ENCODE data around the gene ERBIN.
"Not testable (repeated sequence)": the region's sequence is repeated elsewhere in the genome, so short reads cannot be mapped to it uniquely, and the experiment has no call there.

ERBIN gene

GRCh38 chr5:65926276-65926783 lies at the start of gene ERBIN:
Gene ERBIN (plus strand): TSS chr5:65926575. CDS start chr5:65992719, 66,144 bp downstream.
- DNase-seq, result peak; percentile 75

- no peak for DNase-seq
These were observed 49.4 kb upstream of the ERBIN start for GRCh38 chr5:65876970-65877369.

GRCh38 chr5:65879668-65880256 lies 46.6 kb upstream of the ERBIN start:
- DNase-seq, result not testable (repeated sequence)

GRCh38 chr5:65880496-65881072 lies 45.8 kb upstream of the ERBIN start:
- peak; percentile 30 for DNase-seq

GRCh38 chr5:65882278-65882677 lies 44.1 kb upstream of the ERBIN start:
- DNase-seq, result no peak

GRCh38 chr5:65883461-65883860 lies 42.9 kb upstream of the ERBIN start:
- no peak for DNase-seq

GRCh38 chr5:65886387-65886786 lies 40.0 kb upstream of the ERBIN start:
- DNase-seq, result no peak

GRCh38 chr5:65892024-65892423 lies 34.4 kb upstream of the ERBIN start:
- DNase-seq, result not testable (repeated sequence)

- no peak for DNase-seq
These were observed 33.6 kb upstream of the ERBIN start for GRCh38 chr5:65892801-65893200.

- DNase-seq, result no peak
These were observed 32.5 kb upstream of the ERBIN start for GRCh38 chr5:65893749-65894430.

- no peak for DNase-seq
These were observed 30.5 kb upstream of the ERBIN start for GRCh38 chr5:65895891-65896290.

GRCh38 chr5:65900746-65901145 lies 25.6 kb upstream of the ERBIN start:
- no peak for DNase-seq

GRCh38 chr5:65902104-65902503 lies 24.3 kb upstream of the ERBIN start:
- no peak for DNase-seq

GRCh38 chr5:65903581-65903980 lies 22.8 kb upstream of the ERBIN start:
- DNase-seq, result no peak

- no peak for DNase-seq
These were observed 20.1 kb upstream of the ERBIN start for GRCh38 chr5:65906256-65906655.

GRCh38 chr5:65907135-65907534 lies 19.2 kb upstream of the ERBIN start:
- no peak for DNase-seq

GRCh38 chr5:65910711-65911110 lies 15.7 kb upstream of the ERBIN start:
- DNase-seq, result no peak

- DNase-seq, result no peak
These were observed 14.1 kb upstream of the ERBIN start for GRCh38 chr5:65912311-65912710.

- DNase-seq, result no peak
These were observed 12.9 kb upstream of the ERBIN start for GRCh38 chr5:65913519-65913918.

GRCh38 chr5:65914641-65915196 lies 11.7 kb upstream of the ERBIN start:
- no peak for DNase-seq

- not testable (repeated sequence) for DNase-seq
These were observed 10.7 kb upstream of the ERBIN start for GRCh38 chr5:65915661-65916060.

GRCh38 chr5:65916066-65916465 lies 10.3 kb upstream of the ERBIN start:
- DNase-seq, result no peak

GRCh38 chr5:65916636-65917035 lies 9.7 kb upstream of the ERBIN start:
- DNase-seq, result no peak

GRCh38 chr5:65919773-65920172 lies 6.6 kb upstream of the ERBIN start:
- no peak for DNase-seq
